Osteoblast (primary cell): ENCODE data around the gene SIX5. TPM values are rescaled to one million over a fixed set of nuclear protein-coding genes. Genes with fewer than 3 reads are reported as not detected.

ENCODE experiments used
- DNase-seq: peaks from one replicate; pipeline ENCODE4 v3.0.0; 2011; ENCODE audit warnings: low spot score, mixed read lengths; ENCODE audit not compliant: insufficient read length; ENCODE audit errors: missing footprints
- H2AFZ ChIP-seq: 2 replicates; pipeline ENCODE4 v1.6.0; 2011; ENCODE audit warnings: mild to moderate bottlenecking, low read length
- H3K27ac ChIP-seq: 2 replicates; pipeline ENCODE4 v1.5.1; 2011; ENCODE audit warnings: mild to moderate bottlenecking, low read depth, low read length, moderate library complexity
- H3K27me3 ChIP-seq: 2 replicates; pipeline ENCODE4 v1.6.0; 2012; ENCODE audit warnings: mild to moderate bottlenecking, control low read depth, inconsistent platforms, low read length, moderate library complexity; ENCODE audit not compliant: insufficient read depth
- H3K36me3 ChIP-seq: 2 replicates; pipeline ENCODE4 v1.5.1; 2011; ENCODE audit warnings: mild to moderate bottlenecking, low read length, control low read depth, moderate library complexity; ENCODE audit not compliant: insufficient read depth
- H3K4me1 ChIP-seq: 2 replicates; pipeline ENCODE4 v1.5.1; 2011; ENCODE audit warnings: mild to moderate bottlenecking, low read length, control low read depth, moderate library complexity; ENCODE audit not compliant: insufficient read depth
- H3K4me2 ChIP-seq: 2 replicates; pipeline ENCODE4 v1.6.0; 2011; ENCODE audit warnings: mild to moderate bottlenecking, low read length; ENCODE audit not compliant: insufficient read depth
- H3K4me3 ChIP-seq: fragments of 200-600 bp; sonication (generic); 3 replicates; pipeline ENCODE4 v1.5.1; 2012; ENCODE audit warnings: mild to moderate bottlenecking, low read length, inconsistent platforms; ENCODE audit not compliant: insufficient read depth
- H3K79me2 ChIP-seq: 2 replicates; pipeline ENCODE4 v1.6.0; 2012; ENCODE audit warnings: mild to moderate bottlenecking, low read length, control low read depth, inconsistent platforms; ENCODE audit not compliant: insufficient read depth
- H3K9me3 ChIP-seq: 2 replicates; pipeline ENCODE4 v1.5.1; 2011; ENCODE audit warnings: low read depth, low read length, control low read depth
- H4K20me1 ChIP-seq: 2 replicates; pipeline ENCODE4 v1.6.0; 2012; ENCODE audit warnings: mild to moderate bottlenecking, low read length, control low read depth; ENCODE audit not compliant: insufficient read depth
- total RNA-seq: library from RNA; depleted of rRNA; stranded (reverse); fragments of >200 nt; gene quantifications from 2 replicates; pipeline ENCODE4 v1.2.3, GENCODE V29; 2012
- TF ChIP-seq, protein P1 (sequence below): IDR thresholded peaks from 2 replicates; pipeline ENCODE4 v1.5.1; 2011; ENCODE audit warnings: mild to moderate bottlenecking, low read depth, low read length, moderate library complexity; ENCODE audit errors: extremely low read depth

Gene SIX5
- total RNA-seq, 1 donor: 11.6 TPM

DNA sequence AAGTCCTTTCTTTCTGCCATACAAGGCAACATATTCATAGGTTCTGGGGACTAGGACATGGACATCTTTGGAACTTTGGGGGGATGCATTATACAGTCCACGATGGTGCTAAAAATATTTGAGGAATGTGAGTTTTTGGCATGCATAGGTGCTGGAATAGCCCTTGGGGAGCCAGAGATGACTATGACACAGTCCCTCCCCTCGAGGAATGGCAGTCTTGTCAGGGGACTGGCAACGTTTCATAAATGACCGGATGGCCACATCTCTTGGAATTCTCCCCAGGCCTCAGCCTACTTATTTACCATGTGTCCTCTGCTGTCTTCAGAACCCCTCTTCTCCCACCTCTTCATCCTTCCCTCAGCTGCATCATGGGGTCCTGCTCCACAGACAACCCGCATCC is 22.2 kb downstream of the SIX5 start:
- Histone ChIP-seq H4K20me1 (no peaks in the 10 kb centered on the region), H3K4me1 (no peaks in the 10 kb centered on the region), H3K27ac (no peak overlapping the region), H3K79me2 (no peaks in the 10 kb centered on the region), H3K36me3 (no peaks in the 10 kb centered on the region), H2AFZ (peak overlapping the region; percentile 29), H3K4me3 (no peak overlapping the region), H3K4me2 (no peak overlapping the region), H3K27me3 (peaks cover 5% of the 10 kb centered on the region), H3K9me3 (no peaks in the 10 kb centered on the region)
- TF ChIP-seq, protein P1, sequence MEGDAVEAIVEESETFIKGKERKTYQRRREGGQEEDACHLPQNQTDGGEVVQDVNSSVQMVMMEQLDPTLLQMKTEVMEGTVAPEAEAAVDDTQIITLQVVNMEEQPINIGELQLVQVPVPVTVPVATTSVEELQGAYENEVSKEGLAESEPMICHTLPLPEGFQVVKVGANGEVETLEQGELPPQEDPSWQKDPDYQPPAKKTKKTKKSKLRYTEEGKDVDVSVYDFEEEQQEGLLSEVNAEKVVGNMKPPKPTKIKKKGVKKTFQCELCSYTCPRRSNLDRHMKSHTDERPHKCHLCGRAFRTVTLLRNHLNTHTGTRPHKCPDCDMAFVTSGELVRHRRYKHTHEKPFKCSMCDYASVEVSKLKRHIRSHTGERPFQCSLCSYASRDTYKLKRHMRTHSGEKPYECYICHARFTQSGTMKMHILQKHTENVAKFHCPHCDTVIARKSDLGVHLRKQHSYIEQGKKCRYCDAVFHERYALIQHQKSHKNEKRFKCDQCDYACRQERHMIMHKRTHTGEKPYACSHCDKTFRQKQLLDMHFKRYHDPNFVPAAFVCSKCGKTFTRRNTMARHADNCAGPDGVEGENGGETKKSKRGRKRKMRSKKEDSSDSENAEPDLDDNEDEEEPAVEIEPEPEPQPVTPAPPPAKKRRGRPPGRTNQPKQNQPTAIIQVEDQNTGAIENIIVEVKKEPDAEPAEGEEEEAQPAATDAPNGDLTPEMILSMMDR: no peak
- peak; percentile 63 for DNase-seq

DNA sequence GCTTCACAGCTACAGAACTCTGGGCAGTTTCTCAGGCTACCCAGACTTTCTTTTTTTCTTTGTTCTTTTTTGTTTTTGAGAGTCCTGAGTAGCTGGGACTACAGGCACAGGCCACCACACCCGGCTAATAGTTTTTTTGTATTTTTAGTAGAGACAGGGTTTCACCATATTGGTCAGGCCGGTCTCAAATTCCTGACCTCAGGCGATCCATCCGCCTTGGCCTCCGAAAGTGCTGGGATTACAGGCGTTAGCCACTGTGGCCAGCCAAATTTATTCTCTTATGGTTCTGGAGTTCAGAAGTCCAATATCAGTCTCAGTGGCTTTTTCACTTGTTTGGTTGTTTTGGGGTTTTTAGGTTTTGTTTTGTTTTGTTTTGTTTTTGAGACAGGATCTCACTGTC is 23.4 kb downstream of the SIX5 start:
- Histone ChIP-seq H3K27ac (no peak overlapping the region), H3K4me2 (no peak overlapping the region), H3K36me3 (no peaks in the 10 kb centered on the region), H3K9me3 (no peaks in the 10 kb centered on the region), H3K27me3 (peaks cover 5% of the 10 kb centered on the region), H3K4me1 (no peaks in the 10 kb centered on the region), H3K79me2 (no peaks in the 10 kb centered on the region), H4K20me1 (no peaks in the 10 kb centered on the region), H2AFZ (no peak overlapping the region), H3K4me3 (no peak overlapping the region)
- no peak for DNase-seq
- TF ChIP-seq, protein P1: no peak

DNA sequence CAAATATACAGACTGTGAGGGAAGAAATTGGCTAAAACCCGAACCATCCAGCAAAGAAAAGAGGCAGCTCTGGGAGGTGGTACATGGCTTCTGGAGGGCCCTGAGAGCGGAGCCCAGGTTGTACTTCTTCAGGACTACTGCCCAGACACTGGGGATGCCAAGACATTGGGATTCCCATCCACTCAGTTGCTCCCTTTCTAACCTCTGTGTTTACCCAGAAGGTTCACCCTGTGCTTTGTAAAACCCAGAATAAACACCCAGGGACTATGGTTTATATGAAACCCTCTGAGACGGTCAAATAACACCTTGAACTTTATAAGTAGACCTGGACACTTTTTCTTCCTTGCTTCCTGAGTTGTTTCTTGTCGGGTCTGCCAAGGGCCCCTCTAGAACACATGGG is 26.1 kb downstream of the SIX5 start:
- Histone ChIP-seq H4K20me1 (no peaks in the 10 kb centered on the region), H3K27me3 (peaks cover 5% of the 10 kb centered on the region), H3K9me3 (no peaks in the 10 kb centered on the region), H3K4me2 (no peak overlapping the region), H2AFZ (no peak overlapping the region), H3K36me3 (no peaks in the 10 kb centered on the region), H3K4me3 (no peak overlapping the region), H3K4me1 (no peaks in the 10 kb centered on the region), H3K79me2 (no peaks in the 10 kb centered on the region), H3K27ac (no peak overlapping the region)
- DNase-seq: no peak
- TF ChIP-seq, protein P1: no peak

DNA sequence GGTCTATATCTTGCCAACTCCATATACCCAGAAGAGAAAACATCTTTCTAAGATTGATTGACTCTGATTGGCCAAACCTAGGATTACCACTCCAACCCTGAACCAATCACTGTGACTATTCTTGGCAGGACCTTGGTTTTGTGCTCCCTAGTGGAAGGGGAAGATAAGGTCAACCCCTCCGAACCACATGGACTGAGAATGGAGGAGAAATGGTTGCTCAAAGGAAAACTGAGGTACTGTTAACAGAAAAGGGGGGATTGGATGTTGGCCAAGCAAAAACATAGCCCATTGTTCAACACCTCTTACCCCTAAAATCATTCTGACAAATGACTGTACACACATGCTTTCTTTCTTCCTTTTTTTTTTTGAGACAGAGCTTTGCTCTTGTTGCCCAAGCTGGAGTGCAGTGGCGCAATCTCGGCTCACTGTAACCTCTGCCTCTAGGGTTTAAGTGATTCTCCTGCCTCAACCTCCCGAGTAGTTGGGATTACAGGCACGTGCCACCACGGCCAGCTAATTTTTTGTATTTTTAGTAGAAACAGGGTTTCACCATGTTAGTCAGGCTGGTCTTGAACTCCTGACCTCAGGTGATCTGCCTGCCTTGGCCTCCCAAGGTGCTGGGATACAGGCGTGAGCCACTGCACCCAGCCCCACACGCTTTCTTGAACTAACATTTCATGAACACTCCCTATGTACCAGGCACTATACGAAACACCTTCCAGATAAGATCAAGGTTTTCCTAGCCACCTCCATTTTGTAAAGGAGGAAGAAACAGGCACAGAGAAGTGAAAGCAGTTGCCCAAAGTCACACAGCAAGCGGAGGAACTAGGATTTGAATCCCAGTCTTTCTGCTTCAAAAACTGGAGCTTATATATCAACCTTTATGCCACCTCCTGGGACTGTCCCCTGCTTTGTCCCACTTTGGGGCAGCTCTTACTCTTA is 29.3 kb downstream of the SIX5 start:
- no peak for DNase-seq
- no peak overlapping the region for H3K4me3 ChIP-seq
- no peak overlapping the region for H3K27ac ChIP-seq
- H3K4me2 ChIP-seq: no peak overlapping the region
- H3K27me3 ChIP-seq: peaks cover 2% of the 10 kb centered on the region
- H2AFZ ChIP-seq: no peak overlapping the region
- no peaks in the 10 kb centered on the region for H3K9me3 ChIP-seq
- H3K4me1 ChIP-seq: no peaks in the 10 kb centered on the region
- TF ChIP-seq, protein P1: no peak
- no peaks in the 10 kb centered on the region for H4K20me1 ChIP-seq
- no peaks in the 10 kb centered on the region for H3K36me3 ChIP-seq
- H3K79me2 ChIP-seq: no peaks in the 10 kb centered on the region
